GM20000 (cell line): ENCODE data around the gene NFXL1.

Experiments used
- DNase-seq: peaks from one replicate; pipeline ENCODE4 v3.0.0; 2012; ENCODE audit warnings: low spot score
- TF ChIP-seq, protein P1 (sequence below): IDR thresholded peaks from 2 replicates; pipeline ENCODE4 v1.5.1; 2012; ENCODE audit warnings: mild to moderate bottlenecking, control low read depth; ENCODE audit errors: extremely low read depth, missing control alignments

Gene NFXL1

DNA sequence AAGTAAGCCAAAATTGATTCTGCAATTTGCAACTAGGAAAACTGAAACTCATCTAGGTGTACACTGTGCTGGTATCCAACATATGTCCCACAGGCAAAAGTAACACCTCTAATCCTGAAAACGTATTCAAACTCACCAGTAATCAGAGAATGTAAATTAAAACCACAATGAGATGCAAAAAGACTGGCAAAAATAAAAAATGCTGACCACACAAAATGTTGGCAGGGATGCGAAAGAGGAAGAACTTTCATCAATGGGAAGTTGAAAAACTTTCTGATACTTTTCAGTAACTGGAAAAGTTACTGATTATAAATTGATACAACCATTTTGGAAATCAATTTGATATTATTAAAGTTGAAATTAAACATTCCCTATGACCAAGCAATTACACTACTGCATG lies 56.4 kb downstream of the NFXL1 start:
- TF ChIP-seq, protein P1, sequence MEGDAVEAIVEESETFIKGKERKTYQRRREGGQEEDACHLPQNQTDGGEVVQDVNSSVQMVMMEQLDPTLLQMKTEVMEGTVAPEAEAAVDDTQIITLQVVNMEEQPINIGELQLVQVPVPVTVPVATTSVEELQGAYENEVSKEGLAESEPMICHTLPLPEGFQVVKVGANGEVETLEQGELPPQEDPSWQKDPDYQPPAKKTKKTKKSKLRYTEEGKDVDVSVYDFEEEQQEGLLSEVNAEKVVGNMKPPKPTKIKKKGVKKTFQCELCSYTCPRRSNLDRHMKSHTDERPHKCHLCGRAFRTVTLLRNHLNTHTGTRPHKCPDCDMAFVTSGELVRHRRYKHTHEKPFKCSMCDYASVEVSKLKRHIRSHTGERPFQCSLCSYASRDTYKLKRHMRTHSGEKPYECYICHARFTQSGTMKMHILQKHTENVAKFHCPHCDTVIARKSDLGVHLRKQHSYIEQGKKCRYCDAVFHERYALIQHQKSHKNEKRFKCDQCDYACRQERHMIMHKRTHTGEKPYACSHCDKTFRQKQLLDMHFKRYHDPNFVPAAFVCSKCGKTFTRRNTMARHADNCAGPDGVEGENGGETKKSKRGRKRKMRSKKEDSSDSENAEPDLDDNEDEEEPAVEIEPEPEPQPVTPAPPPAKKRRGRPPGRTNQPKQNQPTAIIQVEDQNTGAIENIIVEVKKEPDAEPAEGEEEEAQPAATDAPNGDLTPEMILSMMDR, result no peak

DNA sequence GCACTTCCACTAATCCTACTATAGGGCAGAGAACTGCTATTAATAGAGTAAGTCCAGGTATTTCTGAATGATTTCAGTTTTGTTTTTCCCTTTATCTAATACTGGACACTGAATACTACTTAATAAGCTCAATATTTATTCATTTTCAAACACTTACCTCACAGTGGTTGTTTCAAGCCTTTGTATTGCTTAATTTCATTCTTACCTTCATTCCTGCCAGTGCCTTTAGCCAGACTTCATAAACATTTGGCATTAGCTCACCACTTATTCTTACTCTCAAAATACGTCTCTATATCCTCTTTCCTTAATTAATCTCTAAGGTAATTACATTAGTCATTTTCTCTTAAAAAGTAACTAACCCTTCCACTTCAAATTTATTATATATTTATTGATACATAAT lies 57.7 kb downstream of the NFXL1 start:
- TF ChIP-seq, protein P1, result no peak
- DNase-seq, result no peak

More for the DNA sequence above, 56.4 kb downstream of the NFXL1 start:
- no peak for DNase-seq

DNA sequence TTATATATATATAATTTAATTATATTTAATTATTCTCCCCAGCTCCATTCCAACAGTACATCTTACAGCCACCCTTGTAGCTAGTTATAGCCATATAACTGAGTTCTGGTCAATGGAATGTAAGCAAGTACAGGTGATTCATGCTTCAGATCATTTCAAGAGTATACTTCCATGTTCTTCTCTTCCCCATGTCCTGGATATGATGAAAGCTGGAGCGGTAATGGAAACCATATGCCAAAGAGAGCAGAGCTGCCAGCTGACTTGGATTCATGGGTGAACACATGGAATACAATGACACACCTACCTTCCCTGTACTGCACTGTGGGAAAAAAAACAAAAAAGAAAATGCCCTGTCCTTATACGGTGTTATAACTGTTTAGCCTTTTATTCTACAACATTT lies 59.0 kb downstream of the NFXL1 start:
- TF ChIP-seq, protein P1, result no peak
- no peak for DNase-seq

DNA sequence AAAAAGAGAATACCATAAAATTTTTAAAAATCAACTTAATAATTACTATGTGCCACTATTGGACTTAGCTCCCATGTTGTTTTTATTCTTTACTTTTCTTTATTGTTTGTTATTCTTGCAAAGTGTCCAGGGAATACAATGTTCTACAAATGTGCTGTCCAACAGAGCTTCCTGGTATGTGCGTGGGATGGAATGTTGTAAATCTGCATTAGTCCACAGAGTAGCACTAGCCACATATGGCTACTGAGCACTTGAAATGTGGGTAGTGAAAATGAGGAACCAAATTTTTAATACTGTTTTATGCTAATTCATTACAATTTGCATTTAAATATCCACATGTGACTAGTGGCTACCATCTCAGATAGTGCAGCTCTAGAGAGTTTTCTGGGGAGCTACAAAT lies 62.2 kb downstream of the NFXL1 start:
- TF ChIP-seq, protein P1, result no peak
- DNase-seq, result no peak

DNA sequence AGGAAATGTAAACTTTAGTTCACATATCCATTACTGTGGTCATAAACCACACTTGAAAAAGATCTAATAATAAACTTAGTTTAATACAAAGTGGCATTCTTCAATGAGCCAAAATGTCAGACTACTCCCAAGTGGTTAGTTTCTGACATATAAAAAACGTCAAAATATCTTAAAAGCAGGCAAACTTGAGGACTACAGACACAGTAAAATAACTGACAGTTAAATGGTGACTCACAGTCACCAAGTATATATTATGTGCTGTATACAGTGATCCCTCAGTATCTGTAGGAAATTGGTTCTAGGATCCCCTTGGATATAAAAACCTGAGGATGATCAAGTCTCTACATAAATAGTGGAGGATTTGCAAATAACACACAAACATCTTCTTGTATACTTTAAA lies 64.9 kb downstream of the NFXL1 start:
- TF ChIP-seq, protein P1, result no peak
- DNase-seq, result no peak

DNA sequence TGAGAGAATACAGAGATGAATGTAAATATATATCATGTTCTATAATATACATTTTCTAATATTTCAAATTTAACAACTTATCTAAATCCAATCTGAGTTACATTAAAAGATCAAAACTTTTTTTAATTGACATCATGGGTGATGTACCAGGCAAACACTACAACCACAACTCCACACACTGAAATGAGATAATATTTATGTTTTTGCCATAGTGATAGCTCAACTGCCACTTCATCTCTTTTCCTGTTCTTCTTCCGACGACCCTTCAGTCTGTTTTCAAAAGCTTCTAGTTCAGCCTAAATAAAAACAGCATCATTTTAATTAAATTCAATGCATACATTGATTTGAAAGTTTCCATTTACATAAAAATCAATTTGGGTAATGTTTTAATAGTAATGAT lies 66.3 kb downstream of the NFXL1 start:
- no peak for DNase-seq
- TF ChIP-seq, protein P1, result no peak

DNA sequence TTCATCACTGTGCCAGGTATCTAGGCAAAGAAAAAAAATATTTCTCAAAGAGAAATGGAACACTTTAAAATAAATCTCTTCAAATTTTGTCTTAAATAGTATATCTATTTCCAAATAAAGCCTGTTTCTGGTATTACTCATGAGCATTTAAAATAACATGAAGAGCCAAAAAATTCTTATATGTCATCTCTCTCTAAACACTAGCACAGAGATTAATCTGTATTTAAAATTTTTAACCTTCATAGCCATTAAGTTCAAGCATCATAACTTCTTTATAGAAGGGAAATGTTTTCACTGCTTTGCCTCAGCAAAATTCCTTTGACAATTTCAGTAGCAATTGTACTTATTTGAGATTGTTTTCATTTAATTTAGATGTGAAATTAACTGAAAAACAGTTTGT lies 71.4 kb downstream of the NFXL1 start:
- no peak for DNase-seq
- TF ChIP-seq, protein P1, result no peak

DNA sequence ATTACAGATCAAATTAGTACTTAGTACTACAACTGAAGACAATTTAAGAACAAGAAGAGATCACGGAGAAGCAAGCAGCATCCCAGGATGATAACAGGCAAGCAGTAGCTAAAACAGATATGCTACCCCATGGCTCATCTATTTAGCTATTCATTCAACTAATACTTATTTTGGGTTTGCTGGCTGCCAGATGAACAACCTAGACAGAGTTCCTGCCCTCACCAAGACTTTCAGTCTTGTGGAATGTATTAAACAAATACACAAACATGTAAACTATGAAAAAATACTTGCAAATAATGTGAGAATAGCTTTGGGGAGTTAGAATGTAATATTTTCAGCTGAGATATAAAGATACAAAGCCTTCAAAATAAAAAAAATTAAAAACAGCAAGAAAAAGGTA lies 74.1 kb downstream of the NFXL1 start:
- TF ChIP-seq, protein P1, result no peak
- DNase-seq, result no peak
